GM15510 (cell line): ENCODE results near the gene SH3PXD2B.

ENCODE experiments used
- POLR2A ChIP-seq: IDR thresholded peaks from 3 replicates; pipeline ENCODE4 v1.6.1; 2011; ENCODE audit warnings: borderline replicate concordance; ENCODE audit not compliant: insufficient read length; ENCODE audit errors: extremely low read depth

Gene SH3PXD2B

DNA sequence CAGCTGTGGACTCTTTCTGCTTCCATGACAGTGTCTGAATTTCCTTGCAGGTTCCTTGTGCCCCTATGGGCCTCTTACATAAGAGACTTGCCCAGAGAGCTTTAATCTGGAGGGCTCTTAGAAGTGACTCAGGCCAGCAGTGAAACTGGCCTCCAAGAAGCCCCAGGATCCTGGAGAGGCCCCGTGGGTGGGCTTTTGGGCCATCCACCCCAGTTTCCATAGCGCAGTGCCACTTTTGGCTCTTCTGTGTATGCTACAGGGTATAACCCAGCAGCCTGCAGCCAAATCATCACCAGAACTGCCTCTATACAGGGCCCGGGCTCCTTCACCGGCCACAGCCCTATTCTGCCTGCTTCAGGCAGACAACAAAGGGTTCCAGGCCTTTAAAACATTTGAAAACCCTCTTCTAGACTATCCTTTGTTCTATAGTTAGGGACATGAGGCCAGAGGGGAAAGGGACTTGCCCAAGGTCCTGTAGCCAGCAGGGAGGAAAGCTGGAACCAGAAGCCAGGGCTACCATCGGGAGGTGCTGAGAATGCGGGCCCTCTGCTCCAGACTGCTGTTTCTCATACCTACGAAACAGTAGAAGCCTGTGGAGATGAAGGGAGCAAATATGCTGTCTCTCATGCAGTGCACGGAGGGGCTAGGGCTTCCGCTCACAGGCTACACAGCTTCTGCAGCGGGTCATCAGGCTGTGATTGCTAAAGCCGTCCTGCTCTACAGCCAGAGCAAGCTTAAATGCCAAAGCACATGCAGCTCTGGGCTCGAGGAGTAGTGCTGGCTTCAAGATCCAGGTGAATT is 18.0 kb downstream of the SH3PXD2B start:
- no peak for TF ChIP-seq POLR2A

GRCh38 chr5:172435362-172436077 is 18.8 kb downstream of the SH3PXD2B start:
- TF ChIP-seq POLR2A: no peak

- no peak for TF ChIP-seq POLR2A
Observed at GRCh38 chr5:172434251-172434650, 20.1 kb downstream of the SH3PXD2B start.

DNA sequence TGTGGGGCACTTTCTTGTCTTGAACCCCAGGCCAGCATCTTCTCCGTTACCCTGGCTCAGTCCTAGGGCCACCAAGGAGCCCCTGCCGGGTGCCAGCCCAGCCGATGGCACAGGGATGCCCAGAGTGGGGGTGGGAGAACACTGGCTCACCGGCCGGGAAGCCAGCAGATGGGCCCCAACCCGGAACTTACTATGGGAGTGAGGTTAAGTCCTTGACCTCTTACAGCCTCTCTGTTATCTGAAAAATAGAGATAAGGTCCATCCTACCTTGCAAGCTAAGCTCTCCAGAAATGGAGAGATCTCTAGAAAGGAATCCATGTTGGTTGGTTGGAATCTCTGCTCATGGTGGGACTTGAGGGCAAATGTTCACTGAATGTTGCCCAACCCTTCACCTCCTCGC is 20.8 kb downstream of the SH3PXD2B start:
- no peak for TF ChIP-seq POLR2A

GRCh38 chr5:172433071-172433470 is 21.3 kb downstream of the SH3PXD2B start:
- no peak for TF ChIP-seq POLR2A

GRCh38 chr5:172430354-172430753 is 24.0 kb downstream of the SH3PXD2B start:
- no peak for TF ChIP-seq POLR2A

DNA sequence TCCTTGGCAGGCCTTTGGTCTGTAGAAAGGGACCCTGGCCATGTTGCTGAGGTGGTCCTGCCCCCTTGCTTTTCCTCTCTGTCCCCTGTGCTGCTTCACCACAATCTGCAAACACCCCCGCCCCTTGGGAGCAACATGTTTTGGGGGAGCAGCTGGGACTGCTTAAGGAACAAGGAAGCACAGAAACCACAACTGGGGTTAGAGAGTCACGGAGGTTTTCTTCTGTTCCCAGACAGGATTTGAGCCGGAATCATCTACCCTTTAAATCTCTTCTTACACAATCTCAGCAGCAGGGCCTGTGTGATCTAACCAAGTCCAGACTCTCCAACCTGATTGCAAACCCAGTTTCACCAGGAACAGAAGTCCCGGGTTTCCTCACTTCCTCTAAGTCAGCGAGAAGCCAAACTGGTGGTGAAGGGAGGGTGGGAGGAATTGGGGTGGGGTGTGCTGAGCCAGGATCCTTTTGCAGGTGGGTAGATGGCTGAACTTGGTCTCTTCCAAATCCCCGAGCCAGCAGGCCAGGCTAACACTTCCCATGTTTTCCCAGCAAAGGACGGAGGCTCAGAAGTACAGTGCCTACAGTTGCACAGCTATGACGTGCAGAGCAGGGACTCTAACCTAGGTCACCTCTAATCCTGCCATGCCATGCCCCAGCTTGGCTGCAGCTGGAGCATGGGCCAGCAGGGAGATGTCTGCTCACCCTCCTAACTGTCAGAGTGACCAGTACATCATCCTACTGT is 25.0 kb downstream of the SH3PXD2B start:
- TF ChIP-seq POLR2A: no peak

- TF ChIP-seq POLR2A: no peak
Observed at GRCh38 chr5:172428224-172429166, 25.8 kb downstream of the SH3PXD2B start.

DNA sequence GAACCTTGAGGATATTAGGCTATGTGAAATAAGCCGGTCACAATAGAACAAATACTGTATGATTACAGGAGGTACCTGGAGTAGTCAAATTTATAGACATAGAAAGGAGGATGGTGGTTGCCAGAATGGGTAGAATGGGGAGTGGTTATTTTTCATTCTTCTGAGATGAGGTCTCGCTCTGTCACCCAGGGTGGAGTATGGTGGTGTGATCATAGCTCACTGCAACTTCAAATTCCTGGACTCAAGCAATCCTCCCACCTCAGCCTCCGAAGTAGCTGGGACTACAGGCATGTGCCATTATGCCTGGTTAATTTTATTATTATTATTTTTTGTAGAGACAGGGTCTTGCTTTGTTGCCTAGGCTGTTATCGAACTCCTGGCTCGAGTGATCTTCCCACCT is 27.1 kb downstream of the SH3PXD2B start:
- TF ChIP-seq POLR2A: no peak

DNA sequence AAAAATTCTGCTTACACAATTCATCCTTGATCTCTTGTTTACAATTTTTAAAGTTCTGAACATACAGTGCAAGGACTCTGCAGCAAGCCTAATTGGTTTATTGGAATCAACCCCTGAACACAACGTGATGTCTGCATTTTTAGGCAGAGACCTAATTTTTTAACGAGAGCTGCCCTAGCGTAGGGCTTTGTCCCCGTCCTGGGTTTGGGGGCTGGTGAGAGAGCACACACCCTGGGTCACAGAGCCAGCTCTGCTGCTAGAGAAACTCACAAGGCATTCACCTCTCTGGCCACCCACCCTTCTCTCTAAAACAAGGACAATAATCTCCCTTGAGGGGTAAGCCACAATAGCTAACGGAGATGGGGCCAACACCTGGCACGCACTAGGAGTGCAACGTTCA is 28.2 kb downstream of the SH3PXD2B start:
- TF ChIP-seq POLR2A: no peak

GRCh38 chr5:172425402-172425801 is 28.9 kb downstream of the SH3PXD2B start:
- no peak for TF ChIP-seq POLR2A

GRCh38 chr5:172424808-172425207 is 29.5 kb downstream of the SH3PXD2B start:
- TF ChIP-seq POLR2A: no peak

DNA sequence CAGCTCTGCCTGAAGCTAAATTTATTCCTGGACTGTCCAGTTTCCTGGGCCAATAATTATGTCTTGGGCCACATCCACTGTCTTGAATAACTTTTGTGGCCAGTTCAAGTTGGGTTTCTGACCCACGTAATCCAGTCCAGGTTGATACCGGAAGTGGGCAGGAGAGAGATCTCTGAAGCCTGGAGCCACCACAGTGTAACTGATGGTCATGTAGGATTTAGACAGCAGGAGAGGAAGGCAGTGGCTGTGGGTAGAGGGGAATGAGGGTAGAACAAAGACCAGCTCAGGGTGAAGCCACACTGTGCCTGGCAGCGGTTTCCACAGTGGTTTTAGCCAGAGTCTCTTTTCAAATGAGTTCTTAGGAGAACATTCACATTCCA is 30.2 kb downstream of the SH3PXD2B start:
- TF ChIP-seq POLR2A: no peak

- TF ChIP-seq POLR2A: no peak
Observed at GRCh38 chr5:172423379-172424110, 30.8 kb downstream of the SH3PXD2B start.
